GM19463 (cell line): ENCODE data around the gene BORCS5.
"Not testable (repeated sequence)": the region's sequence is repeated elsewhere in the genome, so short reads cannot be mapped to it uniquely, and the experiment has no call there.

Source experiments
- ATAC-seq: cut with Tn5 transposase; IDR thresholded peaks from one replicate; pipeline ENCODE4 v1.9.1; 2021; ENCODE audit warnings: mild to moderate bottlenecking, moderate library complexity; ENCODE audit not compliant: unreplicated experiment

Gene BORCS5

GRCh38 chr12:12351468-12352185, 5.3 kb upstream of the BORCS5 start:
- ATAC-seq: not testable (repeated sequence)

GRCh38 chr12:12353276-12353675, 3.6 kb upstream of the BORCS5 start:
- no peak for ATAC-seq

GRCh38 chr12:12353807-12354206, 3.1 kb upstream of the BORCS5 start:
- no peak for ATAC-seq

- no peak for ATAC-seq
Observed at GRCh38 chr12:12356467-12356895, 397 bp upstream of the BORCS5 start.

GRCh38 chr12:12357719-12358461, 1.0 kb downstream of the BORCS5 start:
- no peak for ATAC-seq

- ATAC-seq: no peak
Observed at GRCh38 chr12:12358528-12358927, 1.6 kb downstream of the BORCS5 start.

- no peak for ATAC-seq
Observed at GRCh38 chr12:12364787-12365445, 8.0 kb downstream of the BORCS5 start.

GRCh38 chr12:12365446-12365802, 8.5 kb downstream of the BORCS5 start:
- ATAC-seq: no peak

GRCh38 chr12:12365931-12366431, 9.1 kb downstream of the BORCS5 start:
- ATAC-seq: no peak

GRCh38 chr12:12366701-12367481, 10.0 kb downstream of the BORCS5 start:
- ATAC-seq: no peak

- ATAC-seq: no peak
Observed at GRCh38 chr12:12367482-12367998, 10.7 kb downstream of the BORCS5 start.

GRCh38 chr12:12372946-12373722, 16.3 kb downstream of the BORCS5 start:
- no peak for ATAC-seq

- ATAC-seq: no peak
Observed at GRCh38 chr12:12376646-12377448, 20.0 kb downstream of the BORCS5 start.

GRCh38 chr12:12378616-12379015, 21.7 kb downstream of the BORCS5 start:
- no peak for ATAC-seq

- ATAC-seq: no peak
Observed at GRCh38 chr12:12379831-12380730, 23.2 kb downstream of the BORCS5 start.

- ATAC-seq: no peak
Observed at GRCh38 chr12:12380949-12381593, 24.2 kb downstream of the BORCS5 start.

- no peak for ATAC-seq
Observed at GRCh38 chr12:12381982-12382381, 25.1 kb downstream of the BORCS5 start.
